Activated CD4-positive, alpha-beta T cell treated with anti-CD3 and anti-CD28 coated beads for 1 hour (primary cell): Measurements from ENCODE around the gene NGB.

ENCODE experiments used
- DNase-seq: peaks from one replicate; pipeline ENCODE4 v3.0.0-alpha.2; 2020

The NGB gene

DNA sequence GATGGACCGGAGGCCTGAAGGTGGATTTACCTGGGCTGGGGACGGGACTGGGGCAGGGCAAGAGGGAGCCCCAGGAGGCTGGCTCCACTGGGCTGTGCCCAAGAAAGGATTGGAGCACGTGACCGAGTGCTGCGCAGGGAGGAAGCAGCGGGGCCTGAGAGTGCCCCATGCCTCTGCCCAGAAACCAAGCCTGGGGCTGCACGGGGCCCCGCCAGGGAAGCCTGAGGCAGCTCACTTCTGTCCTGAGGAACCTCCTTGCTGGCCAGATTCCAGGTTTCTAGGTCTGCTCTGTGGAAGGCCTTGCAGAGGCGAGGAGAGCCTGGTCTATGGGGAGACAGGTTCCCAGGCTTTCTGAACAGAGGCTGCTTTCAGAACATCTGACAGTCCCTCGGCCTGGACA lies 10.4 kb downstream of the NGB start:
- DNase-seq: no peak

DNA sequence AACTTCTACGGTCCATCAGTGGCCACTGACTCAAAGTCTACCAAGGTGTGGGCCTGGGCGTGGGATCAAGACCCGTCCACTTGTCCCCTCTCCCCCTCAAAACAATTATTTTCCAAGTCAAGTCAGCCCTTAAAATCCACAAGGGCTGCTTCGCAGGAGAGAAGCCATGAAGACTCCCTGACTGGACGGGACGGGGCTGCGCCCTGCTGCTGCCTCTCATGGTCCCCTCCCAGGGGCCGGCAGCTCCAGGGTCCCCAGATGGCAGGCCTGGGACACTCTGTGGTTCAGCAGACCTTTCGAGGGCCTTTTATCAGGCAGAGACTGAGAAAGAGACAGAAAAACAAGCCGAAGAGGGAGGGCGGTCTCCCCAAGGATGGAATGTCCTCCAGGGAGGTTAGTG lies 10.8 kb downstream of the NGB start:
- no peak for DNase-seq

DNA sequence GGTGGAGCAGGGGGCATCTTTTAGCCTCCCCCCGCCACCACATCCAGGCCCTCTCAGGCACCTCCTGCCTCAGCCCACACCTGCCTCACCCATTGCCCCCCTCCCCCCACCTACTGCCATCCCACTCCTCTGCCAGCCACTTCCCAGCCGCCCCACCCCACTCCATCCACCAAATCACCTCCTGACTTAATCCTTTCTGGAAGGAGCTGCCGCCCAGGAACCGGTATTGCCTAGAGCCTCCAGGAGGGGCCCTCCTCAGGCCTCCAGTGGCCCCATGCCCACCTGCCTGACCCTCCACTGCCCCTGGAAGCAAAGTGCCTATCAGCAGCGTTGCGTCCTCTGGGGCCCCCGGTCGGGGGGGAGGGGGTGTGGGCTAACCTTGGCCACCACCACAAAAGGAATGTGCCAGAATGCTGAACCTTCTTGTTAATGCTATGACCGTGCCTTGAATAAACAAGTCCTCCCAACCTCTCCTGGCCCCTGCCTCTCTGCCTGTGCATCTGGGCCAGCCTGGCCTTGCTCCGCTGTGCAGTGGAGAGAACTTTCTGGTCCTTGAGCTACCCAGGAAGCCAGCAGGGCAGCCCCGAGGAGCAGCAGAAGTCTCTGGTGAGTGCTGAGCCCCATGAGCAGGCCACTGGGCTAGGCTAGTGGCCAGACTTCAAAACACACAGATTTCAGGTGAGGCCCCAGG lies 11.8 kb downstream of the NGB start:
- no peak for DNase-seq

DNA sequence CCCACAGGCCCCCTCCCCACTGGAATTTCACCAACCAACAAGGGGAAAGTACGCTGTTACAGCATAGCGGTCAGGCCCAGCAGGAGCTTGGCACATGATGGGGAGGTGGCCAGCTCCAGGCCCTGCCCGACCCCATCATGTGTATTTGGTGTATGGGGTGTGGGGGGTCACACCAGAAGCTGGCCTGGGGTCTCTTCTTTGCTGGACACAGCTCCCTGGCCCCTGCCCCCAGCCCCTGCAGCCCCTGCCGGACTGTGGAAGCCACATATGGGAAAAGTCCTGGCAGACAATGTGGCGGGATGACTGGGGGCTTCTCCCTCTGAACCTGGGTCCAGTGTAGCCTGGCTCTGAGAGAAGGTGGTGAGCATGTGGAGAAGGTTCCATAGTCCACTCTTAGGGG lies 12.4 kb downstream of the NGB start:
- no peak for DNase-seq

DNA sequence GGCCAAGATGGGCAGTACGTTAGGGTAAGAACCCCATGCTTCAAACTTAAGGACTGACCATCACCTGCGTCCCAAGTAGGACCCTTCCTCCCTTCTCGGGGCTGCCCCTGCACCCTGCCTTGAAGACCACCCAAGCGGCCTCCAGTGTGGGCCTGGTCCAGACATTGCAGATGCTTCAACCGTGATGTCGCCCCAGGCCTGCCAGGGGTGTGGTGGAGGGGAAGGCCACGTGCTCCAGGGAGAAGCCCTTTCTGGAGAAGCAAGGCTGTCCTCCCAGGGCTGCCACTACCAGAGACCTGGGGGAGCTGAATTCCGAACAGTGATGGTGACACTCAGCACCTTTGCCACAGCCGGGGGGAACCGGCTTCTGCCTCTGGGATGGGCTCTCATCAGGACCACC lies 13.3 kb downstream of the NGB start:
- DNase-seq: no peak

DNA sequence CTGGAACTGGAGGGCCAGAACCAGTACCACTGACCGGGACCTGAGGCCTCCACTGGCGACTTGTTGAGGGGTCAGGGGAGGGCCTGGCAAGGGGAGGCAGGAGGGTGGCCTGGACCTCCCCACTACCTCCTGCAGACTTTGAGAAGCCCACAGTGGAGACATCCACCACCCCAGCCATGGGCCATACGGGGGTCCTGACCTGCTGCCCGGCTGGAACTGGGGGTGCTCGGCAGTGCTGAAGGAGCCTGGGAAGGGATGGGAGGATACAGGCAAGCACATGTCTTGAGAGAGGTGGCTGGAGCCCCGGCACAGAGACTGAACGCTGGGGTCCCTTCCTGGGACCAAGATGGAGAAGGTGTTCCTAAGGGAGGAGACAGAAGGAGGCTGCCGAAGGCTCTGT lies 14.3 kb downstream of the NGB start:
- no peak for DNase-seq

DNA sequence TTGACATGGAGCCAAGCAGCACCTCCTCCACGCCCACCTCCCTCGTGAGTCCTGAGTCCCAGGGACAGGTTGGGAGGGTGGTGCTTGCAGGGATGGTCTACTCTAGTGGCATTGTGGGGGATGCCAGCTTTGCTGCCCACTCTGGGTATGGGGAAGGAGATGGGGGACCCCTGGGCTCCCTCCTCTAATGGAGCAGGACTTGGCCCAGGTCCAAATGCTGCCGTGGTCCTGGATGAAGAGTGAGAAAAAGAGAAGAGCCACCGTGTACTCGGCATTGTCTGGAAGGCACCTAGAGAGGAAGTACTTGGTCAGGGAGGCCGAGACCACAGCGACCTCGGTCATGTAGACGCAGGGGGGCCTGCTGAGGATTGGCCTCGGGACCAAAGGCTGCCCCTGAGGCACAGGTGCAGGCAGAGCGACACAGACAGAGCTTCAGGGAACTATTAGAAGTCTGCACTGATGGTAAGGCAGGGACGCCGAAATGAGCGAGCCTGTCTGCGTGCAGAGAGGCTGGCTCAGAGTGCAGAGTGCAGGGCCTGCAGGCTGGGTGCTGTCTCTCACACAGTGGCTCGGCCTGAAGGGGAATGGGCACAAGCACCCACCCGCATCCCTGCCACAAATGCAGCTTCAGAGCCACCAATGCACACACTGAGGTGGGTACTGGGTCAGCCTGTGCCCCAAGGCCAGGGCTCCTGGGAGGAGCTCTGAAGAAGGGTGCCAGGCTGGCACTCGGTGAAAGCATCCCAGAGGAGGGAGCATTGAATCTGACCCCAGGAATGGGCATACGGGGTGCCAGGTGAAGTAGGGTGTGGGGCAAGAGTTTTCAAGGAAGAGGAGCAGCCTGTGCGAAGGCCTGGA lies 17.4 kb downstream of the NGB start:
- DNase-seq: no peak

DNA sequence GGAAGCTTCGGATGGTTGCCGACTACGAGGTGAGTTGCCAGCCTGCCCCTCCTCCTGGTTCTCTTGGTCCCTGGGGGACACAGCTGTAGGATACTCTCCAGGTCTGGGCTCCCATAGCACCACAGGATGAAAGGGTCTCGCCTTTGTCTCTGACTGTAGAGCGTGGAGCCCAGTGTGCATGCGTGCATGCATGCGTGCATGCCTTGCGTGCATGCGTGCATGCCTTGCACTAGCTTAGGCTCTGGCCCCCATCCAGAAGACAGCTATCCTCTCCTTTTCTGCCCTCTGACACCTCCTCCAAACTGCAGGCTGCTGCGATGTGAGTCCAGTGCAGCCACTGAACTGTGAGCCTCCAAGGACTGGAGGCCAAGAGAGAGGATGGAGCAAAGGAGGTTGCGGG lies 19.1 kb downstream of the NGB start:
- DNase-seq: no peak

DNA sequence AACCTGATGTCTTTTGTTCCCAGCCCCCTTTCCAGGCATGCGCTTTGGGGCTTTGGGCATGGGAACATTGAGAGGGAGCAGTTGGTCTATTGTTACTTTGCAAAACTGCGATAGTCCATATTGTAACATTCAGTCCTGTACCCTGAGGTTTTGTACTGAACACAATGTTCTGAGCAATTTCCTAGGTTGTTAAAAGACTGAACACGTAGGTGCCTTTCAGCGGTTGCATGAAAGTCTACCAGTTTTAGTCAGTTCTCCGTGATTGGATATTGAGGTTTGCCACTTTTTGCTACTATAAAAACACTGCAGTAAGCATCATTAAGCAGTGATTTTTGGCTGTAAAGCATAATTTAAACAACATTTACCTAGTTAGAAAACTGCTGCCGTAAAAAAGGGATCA lies 20.1 kb downstream of the NGB start:
- DNase-seq: no peak

DNA sequence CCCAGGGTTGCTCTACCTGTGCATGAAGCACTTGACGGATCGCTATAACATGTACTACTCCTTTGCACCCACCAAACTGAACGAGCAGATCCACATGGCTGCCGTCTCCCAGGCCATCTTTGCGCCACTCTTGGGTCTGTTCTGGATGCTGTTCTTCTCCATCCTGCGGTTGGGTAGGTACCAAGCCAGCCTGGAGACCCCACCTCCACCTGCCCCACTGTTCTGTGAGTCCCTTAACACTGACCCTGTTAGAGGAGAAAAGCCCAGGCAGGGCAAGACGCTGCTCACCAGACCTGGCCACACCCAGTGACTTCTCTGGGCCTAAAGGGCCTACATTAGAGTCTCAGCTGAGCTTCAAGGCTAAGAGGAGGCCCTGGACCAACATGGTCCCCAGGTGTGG lies 21.7 kb downstream of the NGB start:
- no peak for DNase-seq

DNA sequence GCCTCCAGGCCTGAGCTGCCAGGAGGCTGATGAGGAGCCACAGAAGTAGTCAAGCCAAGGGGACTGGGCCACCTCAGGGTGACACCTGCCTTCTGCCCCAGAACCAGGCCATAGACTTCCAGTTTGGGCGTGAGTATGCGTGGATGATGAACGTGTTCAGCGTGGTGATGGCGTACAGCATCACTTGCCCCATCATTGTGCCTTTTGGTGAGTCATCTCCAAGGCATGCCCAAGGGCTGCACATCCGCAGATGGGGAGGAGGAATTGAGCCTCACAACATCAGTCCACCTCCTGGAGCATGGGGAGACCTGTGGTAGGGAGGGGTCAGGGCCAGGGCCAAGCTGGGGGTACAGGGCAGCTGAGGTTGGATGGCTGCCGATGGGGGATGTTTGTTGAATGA lies 22.3 kb downstream of the NGB start:
- no peak for DNase-seq

DNA sequence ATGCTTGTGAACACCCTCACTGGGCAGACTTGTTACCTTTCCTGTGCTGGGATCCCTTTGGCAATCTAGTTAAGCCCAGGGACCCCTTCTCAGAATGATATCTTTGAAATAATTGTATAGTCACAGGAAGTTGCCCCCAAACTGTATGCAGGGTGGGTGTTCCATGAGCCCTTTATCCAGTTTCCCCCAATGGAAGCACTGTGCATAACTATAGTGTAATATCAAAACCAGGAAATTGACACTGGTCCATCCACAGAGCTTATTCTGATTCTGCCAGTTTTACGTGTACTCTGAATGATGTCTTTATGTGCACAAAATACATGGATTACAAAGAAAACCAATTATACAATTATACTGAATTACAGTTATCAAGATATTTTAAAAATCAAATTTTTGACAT lies 24.2 kb downstream of the NGB start:
- no peak for DNase-seq

DNA sequence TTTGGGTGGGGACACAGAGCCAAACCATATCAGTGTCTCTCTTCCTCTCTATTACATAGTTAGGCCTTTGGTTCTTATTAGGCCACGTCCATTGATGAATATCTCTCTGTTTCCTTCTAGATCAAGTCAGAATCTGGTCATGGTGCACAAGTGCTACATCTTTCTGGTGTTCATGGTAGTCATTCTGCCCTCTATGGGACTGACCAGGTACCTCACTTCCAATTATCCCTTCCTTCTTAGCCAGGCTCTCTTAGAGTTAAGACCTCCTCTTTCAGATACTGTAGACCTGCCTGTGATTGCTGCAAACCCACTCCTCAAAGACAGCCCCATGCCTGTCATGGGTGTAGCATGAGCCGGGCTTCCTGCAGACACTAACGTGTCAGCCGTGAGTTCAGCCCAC lies 25.2 kb downstream of the NGB start:
- DNase-seq: no peak

DNA sequence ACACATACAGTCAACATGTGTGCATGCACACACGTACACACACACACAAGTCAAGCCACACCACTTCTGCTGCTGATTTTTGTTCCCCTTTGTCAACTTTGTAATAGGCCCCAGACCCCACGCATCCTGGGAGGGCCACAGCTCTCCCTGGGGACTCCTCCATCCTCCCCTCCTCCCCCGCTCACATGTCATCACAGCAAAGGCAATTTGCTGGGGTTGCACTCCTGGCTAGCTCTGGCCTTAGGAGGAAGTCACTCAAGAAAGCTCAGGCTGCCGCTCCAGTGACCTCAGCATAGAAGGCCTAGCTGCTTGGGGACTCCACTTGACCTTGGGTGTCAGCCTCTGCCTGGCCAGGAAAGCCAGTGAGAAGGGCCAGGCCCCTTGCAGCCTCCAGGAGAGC lies 27.2 kb downstream of the NGB start:
- no peak for DNase-seq

DNA sequence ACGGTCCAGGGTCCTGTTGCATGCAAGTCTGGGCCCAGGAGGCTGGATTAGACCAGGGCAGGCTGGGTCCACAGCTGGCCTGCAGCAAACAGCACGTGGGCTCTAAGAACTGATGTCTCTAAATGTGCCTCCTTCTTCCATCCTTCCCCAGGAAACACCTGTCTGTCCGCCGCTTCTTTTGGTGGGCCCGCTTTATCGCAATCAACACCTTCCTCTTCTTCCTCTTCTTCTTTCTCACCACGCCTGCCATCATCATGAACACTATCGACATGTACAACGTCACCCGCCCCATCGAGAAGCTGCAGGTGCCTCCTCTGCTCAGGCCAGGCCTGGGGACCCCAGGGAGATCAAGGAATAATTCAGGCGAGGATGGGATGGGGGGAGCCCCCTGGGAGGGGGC lies 28.3 kb downstream of the NGB start:
- no peak for DNase-seq

DNA sequence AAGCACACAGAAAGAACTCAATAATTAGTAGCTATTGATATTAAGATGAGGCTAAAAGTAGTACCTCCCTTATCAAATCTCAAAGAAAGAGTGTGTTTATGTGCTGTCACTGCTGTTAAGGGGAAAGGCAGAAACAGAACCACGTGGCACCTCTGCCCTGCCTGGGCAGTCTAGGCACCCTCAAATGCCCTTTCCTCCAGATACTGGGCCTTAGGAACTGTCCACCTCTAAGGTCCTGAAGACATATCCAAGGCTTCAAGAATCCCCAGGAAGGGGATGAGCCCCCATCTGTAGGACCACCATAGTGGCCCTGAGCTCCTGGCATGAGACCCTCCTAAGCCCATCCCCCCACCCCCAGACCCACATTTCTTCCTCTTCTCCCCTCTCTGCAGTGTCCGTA lies 29.1 kb downstream of the NGB start:
- DNase-seq: no peak

DNA sequence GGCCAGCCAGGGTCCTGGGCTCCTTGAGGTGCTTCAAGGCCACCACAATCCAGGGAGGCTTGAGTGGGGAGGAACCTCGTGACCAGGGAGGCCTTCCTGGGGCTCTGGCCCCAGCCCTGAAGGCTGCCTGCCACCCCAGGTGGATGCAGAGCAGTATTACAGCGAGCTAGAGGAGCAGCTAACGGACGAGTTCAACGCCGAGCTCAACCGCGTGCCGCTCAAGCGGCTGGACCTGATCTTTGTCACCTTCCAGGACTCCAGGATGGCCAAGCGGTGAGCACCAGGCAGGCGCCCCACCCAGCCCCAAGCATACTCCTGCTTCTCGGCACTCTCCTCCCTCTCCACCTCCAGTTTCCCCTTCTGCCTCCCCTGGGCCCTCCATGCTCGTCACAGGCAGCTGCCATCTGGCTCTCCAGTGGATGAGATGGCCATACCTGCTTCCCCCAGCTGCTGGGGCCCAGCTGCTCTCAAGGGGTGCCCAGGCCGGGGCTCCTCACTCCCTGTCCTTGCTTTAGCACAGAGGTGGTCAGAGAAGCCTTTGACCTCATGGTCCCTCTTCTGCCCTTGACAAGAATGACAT lies 30.6 kb downstream of the NGB start:
- no peak for DNase-seq

DNA sequence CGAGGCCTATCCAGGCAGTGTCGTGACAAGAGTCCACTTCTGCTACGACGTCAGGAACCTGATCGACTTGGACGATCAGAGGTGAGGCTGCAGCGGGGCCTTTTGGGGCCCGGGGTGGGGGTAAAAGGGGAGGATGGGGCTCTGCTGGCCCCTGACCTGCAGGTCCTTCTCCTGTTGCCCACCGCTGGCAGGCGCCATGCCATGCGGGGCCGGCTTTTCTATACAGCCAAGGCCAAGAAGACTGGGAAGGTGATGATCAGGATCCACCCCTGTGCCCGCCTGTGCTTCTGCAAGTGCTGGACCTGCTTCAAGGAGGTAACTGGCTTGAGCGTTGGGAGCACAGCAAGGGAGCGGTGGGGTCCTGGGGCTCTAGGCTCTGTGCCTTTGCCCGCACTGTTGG lies 31.6 kb downstream of the NGB start:
- no peak for DNase-seq

DNA sequence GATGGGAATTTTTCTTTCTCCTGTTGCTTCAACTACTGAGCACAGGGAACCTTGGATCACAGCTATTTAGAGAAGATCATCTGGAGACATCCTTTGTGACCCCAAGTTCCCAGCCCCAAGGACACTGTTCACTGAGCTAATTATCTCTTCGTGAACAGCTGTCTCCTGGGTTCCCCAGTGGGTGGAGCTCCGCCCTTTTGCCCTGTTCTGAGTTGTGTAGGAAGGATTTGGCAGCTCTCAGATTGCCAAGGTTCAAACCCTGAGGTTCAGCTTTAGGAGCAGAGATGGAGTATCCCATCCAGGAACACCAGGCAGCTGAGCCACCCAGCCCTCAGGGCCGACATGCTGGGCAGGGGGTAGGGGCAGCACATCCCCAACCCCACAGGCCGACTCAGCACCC lies 32.0 kb downstream of the NGB start:
- DNase-seq: no peak

DNA sequence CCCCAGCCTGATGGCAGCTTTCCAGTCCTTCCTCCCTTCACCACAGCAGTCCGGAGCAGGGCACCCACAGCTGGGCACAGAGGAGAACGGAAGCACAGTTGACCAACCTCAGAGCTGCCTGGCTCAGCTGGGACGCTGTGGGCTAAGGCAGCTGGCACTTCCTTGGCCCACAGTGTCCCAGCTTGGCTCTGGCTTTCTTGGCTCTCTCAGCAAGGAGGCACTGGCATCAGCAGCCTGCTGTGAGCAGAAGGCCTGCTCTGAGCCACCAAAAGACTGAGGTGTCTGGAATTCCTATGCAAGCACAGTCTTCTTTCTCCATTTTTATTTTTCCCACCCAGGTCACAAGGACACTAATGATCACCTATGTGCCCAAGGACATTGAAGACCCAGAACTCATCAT lies 32.6 kb downstream of the NGB start:
- DNase-seq: no peak

DNA sequence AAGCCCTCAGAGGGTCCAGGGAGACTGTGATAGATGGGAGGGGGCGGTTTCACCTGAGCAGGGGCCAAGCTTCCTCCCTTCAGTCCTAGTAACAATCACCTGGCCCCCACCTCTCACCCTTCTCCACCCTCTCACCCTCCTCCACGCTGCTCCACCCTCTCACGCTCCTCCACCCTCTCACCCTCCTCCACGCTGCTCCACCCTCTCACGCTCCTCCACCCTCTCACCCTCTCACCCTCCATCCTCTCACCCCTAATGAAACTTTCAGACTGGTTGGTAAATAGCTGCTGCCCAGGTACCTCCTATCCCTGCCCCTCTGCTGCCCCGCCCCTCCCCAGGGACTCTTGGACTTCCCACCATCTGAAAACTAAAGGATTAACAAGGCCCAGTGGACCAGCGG lies 34.2 kb downstream of the NGB start:
- no peak for DNase-seq

DNA sequence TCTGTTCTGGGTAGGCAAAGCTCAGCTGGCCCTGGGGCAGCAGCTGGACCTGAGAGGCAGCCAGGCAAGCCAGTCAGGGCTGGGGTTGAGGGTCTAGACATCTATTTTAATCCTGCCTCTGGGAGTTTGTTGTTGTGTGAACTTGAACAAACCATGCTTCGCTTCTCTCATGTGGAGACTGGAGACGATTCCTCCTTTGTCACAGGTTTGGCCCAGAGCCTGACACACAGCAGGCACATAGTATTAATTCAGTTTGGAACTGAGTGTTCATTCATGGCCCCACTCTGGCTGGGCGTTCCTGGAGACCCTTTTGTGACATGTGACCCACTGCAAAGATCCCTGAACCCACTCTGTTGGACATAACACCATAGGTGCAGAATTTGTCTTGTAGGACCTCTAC lies 39.3 kb downstream of the NGB start:
- no peak for DNase-seq

DNA sequence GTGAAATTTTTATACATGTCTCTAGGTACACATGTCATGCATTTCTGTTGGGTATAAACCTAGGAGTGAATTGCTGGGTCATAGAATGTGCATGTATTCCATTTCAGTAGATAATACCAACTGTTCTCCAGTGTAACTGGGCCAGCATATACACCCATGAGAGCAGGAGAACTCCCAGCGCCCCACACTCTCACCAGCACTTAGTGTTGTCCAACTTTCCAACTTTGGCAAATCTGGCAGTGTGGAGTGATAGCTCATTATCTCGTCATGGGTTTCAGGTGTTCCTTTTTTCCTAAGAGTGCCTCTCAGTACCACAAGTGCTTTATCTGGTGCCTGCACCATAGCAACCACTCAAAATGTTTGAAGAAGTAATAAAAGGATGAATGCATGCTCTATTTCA lies 40.1 kb downstream of the NGB start:
- no peak for DNase-seq

DNA sequence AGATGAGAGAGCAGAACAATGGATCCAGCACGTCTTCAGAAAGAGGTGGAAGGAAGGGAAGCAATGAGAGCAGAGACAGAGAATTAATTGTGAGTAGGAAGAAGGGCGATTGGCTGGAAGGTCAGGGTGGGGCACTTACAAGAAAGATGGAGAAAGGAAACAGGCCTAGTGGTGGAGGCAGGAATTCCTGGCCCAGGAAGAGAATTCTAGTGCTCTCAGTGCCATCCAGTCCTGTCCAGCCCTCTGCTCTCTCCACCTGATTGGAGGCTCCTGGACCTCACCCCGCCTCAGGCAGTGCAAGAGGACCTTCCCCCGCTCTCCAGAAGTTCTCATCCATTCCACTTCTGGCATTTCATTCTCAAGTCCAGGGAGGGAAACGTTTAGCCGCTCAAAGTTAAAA lies 43.0 kb downstream of the NGB start:
- DNase-seq: no peak
